LNCAP (cell line): Measurements from ENCODE around the gene CHST2.

ENCODE experiments used
- CTCF ChIP-seq: fragments of 450-650 bp; IDR thresholded peaks from 2 replicates; pipeline ENCODE4 v1.5.1; 2017; ENCODE audit warnings: mild to moderate bottlenecking

Gene CHST2

GRCh38 chr3:143152043-143152442, 32.5 kb downstream of the CHST2 start:
- TF ChIP-seq CTCF = no peak

- no peak for TF ChIP-seq CTCF
Measured at GRCh38 chr3:143155756-143156155, 36.2 kb downstream of the CHST2 start.

GRCh38 chr3:143158014-143158988, 38.7 kb downstream of the CHST2 start:
- TF ChIP-seq CTCF = no peak

- TF ChIP-seq CTCF = no peak
Measured at GRCh38 chr3:143160437-143160836, 40.9 kb downstream of the CHST2 start.

- no peak for TF ChIP-seq CTCF
Measured at GRCh38 chr3:143163562-143164100, 44.1 kb downstream of the CHST2 start.

- TF ChIP-seq CTCF = no peak
Measured at GRCh38 chr3:143165211-143165610, 45.6 kb downstream of the CHST2 start.

- no peak for TF ChIP-seq CTCF
Measured at GRCh38 chr3:143166376-143166775, 46.8 kb downstream of the CHST2 start.
